DMS114 treated with DMSO at 0.1 percent for 48 hours (cell line): ENCODE results near the gene EIF4A2.
"Not testable (repeated sequence)": the region's sequence is repeated elsewhere in the genome, so short reads cannot be mapped to it uniquely, and the experiment has no call there.

Experiments used
- DNase-seq: peaks from one replicate; lab custom pipeline; 2025; ENCODE audit not compliant: unreplicated experiment; lab: John Stamatoyannopoulos, UW

EIF4A2 gene

DNA sequence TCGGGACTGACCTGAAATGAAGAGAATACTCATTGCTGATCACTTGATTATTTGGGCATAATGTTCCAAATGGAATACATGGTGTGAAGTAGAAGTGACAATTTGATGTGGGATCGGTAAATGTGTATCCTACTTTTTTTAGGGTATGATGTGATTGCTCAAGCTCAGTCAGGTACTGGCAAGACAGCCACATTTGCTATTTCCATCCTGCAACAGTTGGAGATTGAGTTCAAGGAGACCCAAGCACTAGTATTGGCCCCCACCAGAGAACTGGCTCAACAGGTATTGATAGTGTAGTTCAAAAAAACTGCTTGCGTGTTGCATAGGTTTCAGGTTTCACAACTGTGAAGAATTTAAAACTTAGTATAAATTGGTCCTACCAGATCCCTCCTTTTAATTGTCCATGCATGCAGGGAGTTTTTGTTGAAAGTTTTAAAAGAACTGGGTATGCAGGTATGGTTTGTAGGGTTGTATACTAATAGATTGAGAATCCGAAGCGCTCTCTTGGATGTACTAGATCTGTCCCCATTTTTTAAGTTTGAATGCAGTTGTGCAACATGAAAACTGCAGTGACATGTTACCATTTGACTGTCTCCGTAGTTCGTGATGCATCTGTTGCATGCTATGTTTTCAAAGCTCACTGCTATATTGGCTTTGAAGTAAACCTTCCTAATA is 1.6 kb downstream of the EIF4A2 start:
- no peak for DNase-seq

DNA sequence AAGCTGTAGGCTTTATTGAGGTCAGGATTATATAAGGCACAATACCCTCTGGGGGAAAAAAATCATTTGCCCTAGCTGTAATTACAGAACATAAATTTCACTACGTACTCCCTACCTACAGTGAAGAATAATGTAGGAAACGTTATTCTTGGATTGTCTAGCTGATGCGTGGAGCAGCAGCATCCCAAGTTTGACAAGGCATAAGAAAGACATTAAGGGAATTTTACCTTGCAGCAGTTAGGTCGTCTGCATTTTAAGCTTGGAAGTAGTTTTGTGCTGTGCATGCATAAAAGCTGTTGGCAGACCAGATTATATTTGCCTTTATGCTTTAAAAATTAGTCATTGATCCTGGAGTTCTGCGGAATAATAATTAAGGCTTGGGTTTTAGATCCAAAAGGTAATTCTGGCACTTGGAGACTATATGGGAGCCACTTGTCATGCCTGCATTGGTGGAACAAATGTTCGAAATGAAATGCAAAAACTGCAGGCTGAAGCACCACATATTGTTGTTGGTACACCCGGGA is 2.2 kb downstream of the EIF4A2 start:
- no peak for DNase-seq

GRCh38 chr3:186786922-186787321 is 3.5 kb downstream of the EIF4A2 start:
- DNase-seq = no peak

- DNase-seq = no peak
Observed at GRCh38 chr3:186787642-186788481, 4.5 kb downstream of the EIF4A2 start.

GRCh38 chr3:186788482-186789370 is 5.3 kb downstream of the EIF4A2 start:
- DNase-seq = peak; percentile 36

- DNase-seq = peak; percentile 65
Observed at GRCh38 chr3:186789554-186790260, 6.3 kb downstream of the EIF4A2 start.

- DNase-seq = peak; percentile 80
Observed at GRCh38 chr3:186790261-186790981, 7.0 kb downstream of the EIF4A2 start.

GRCh38 chr3:186798239-186798874 is 15.0 kb downstream of the EIF4A2 start:
- DNase-seq = no peak

GRCh38 chr3:186800285-186800684 is 16.9 kb downstream of the EIF4A2 start:
- no peak for DNase-seq

GRCh38 chr3:186802701-186803100 is 19.3 kb downstream of the EIF4A2 start:
- DNase-seq = no peak

DNA sequence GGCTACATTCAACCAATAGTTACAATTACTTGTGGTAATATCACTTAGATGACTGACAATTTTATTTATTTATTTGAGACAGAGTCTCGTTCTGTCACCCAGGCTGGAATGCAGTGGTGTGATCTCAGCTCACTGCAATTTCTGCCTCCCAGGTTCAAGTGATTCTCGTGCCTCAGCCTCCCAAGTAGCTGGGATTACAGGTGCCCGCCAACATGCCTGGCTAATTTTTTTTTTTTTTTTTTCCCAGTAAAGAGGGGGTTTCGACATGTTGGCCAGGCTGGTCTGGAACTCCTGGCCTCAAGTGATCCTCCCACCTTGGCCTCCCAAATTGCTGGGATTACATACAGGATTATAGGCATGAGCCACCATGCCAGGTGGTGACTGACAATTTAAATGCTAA is 20.1 kb downstream of the EIF4A2 start:
- DNase-seq = not testable (repeated sequence)

DNA sequence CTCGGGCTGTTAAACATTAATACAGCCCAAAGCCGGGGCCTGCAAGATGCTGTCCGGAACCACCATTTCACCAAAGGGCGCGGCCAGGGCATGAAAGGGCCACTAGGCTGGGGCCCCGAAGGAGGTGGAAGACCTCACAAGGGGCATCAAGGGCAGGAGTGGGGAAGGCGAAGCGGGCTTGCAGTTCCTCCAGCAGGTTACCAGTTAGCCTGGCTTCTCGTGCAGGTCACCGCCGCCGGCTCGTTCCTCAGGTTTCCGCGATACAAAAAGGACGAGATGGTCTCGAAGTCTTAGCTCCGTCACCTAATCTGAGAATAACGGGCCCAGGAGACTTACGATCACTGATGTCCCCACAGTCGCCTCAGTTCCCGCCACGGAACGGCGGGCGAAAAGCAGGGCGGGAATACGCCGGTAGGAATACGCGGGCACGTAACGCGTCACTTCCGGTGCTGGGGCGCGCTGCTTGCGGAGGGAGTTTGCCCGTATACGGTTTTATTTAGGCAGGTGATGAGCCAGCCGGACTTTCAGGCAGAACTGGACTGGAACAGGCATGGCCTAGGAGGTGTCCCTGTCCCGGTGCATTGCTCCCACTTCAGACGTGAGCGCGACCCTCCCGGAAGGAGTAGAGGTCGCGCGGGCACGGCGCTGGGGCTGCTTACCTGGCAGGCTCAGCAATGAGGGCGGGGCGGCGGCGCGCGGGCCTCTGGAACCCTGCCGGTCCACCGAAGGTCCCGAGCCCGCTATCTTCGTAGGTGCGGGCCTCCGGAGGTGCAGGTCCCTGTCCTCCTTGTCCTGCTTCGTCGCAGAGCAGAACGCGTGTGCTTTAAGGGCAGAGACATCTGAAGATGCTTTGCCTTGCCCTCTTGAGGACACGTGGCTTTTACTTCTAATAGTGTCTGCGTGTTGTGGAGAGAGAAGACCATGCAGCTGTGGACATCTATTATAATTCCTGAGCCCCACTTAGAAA is 23.0 kb downstream of the EIF4A2 start, which contains the start of gene RFC4:
Gene RFC4, minus strand, starts transcription at position 394 of the 967 bp plus-strand sequence. CDS start 1,769 bp downstream, outside the sequence.
- peak; percentile 77 for DNase-seq

DNA sequence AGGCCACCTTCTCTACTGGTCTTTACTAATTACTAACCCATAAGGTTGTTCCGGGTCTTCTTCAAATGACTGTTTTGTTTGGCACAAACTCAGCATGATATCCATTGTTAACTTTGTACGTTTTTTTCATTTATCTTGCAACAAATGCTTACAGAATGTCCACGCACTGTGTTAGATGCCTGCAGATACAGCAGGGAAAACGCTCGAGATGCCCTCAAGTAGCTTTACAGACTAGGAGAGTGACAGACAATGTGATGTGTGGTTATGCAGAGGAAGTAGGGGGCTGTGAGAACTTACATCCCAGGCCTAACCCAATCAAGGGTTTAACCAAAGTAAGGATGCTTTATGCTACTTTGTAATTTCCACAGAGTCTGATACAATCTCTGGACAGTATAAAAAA is 23.9 kb downstream of the EIF4A2 start:
- DNase-seq = no peak

GRCh38 chr3:186810336-186810996 is 27.1 kb downstream of the EIF4A2 start:
- DNase-seq = no peak

- not testable (repeated sequence) for DNase-seq
Observed at GRCh38 chr3:186811313-186811712, 27.9 kb downstream of the EIF4A2 start.

GRCh38 chr3:186814100-186814499 is 30.7 kb downstream of the EIF4A2 start:
- DNase-seq = no peak

- DNase-seq = no peak
Observed at GRCh38 chr3:186815435-186815834, 32.1 kb downstream of the EIF4A2 start.

DNA sequence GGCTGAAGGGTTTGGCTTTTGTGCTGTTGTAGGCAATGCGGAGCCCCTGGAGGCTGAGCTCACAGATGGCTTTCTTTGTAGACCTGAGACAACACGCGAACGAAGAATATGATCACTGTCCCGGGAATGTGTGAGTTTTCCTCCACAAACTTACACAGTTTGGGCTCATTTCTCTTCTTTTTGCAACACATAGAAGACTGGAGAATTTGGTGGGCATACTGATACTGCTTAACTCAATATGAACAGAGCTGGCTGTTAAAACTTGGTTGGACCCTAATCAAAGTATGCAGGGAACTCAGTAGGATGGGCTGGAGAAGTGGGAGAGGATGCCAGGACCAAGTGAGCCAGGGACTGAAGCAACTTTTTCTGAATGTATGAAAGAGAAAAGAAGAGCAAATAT is 35.1 kb downstream of the EIF4A2 start:
- no peak for DNase-seq
